BJ (cell line): ENCODE results near the gene GJA4. TPM values are rescaled to one million over a fixed set of nuclear protein-coding genes. Genes with fewer than 3 reads are reported as not detected.
"Not testable (repeated sequence)": the region's sequence is repeated elsewhere in the genome, so short reads cannot be mapped to it uniquely, and the experiment has no call there.

ENCODE experiments used
- CTCF ChIA-PET: fragments of 350-600 bp; formaldehyde crosslinking; extraction: SDS; loops from one replicate; lab custom pipeline; 2021; ENCODE audit warnings: antibody characterized with exemption, inconsistent platforms; lab: Yijun Ruan, JAX
- POLR2A ChIA-PET: fragments of 300-600 bp; sonication (Branson Sonifier 250); formaldehyde crosslinking; extraction: SDS; loops from one replicate; lab custom pipeline; 2021; ENCODE audit warnings: antibody characterized with exemption; lab: Charles Lee
- DNase-seq: peaks from one replicate; pipeline ENCODE4 v3.0.0-alpha.2; 2011; ENCODE audit warnings: low read depth
- H3K27me3 ChIP-seq: 2 replicates; pipeline ENCODE4 v1.6.0; 2011; ENCODE audit warnings: low read length; ENCODE audit not compliant: control insufficient read depth, insufficient read depth
- H3K36me3 ChIP-seq: 2 replicates; pipeline ENCODE4 v1.5.1; 2011; ENCODE audit warnings: low read length; ENCODE audit not compliant: control insufficient read depth, insufficient read depth
- H3K4me3 ChIP-seq: 2 replicates; pipeline ENCODE4 v1.5.1; 2011; ENCODE audit warnings: low read depth, mild to moderate bottlenecking, control low read depth, low read length
- CTCF ChIP-seq: IDR thresholded peaks from 2 replicates; pipeline ENCODE4 v1.5.1; 2011; ENCODE audit warnings: low read depth, mild to moderate bottlenecking, control low read depth, inconsistent platforms, low read length, moderate library complexity; ENCODE audit not compliant: insufficient read depth
- polyA plus RNA-seq: library from polyadenylated mRNA; depleted of rRNA; stranded (reverse); fragments of >200 nt; gene quantifications from 2 replicates; pipeline ENCODE4 v1.2.3, GENCODE V29; 2011

GJA4 gene
- polyA plus RNA-seq, 1 experiment = not detected

- ChIA-PET CTCF (interaction anchor here (1.4 kb wide), 1 partner anchor 45 kb away, joined by 3 read pairs; no protein-coding TSS in a partner anchor), POLR2A (no interaction called here)
- Histone ChIP-seq H3K4me3 (no peak overlapping the region), H3K36me3 (no peaks in the 10 kb centered on the region), H3K27me3 (no peaks in the 10 kb centered on the region)
- TF ChIP-seq CTCF = no peak
- DNase-seq = no peak
These were observed 15.4 kb downstream of the GJA4 start for GRCh38 chr1:34808051-34808810.

GRCh38 chr1:34810781-34811180 is 18.0 kb downstream of the GJA4 start:
- H3K4me3 ChIP-seq, H3K27me3 ChIP-seq, POLR2A ChIA-PET, DNase-seq, H3K36me3 ChIP-seq: not testable (repeated sequence)
- CTCF ChIA-PET = interaction anchor here (1.0 kb wide), 1 partner anchor 38 kb away, joined by 3 read pairs; no protein-coding TSS in a partner anchor

DNA sequence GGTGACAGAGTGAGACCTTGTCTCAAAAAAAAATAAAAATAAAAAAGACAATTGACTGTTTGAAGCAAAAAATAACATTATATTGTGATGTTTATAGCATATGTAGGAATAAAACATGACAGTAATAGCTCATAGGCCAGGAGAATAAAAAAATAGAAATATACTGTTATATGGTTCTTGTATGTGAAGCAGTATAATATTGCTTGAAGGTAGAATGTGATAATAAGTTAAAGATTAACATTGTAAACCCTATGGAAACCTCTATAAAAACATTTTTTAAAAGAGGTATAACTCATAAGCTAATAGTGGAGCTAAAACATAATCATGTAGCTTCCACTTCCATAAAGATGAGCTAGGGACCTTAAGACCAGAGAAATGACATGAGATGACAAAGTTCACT is 23.5 kb downstream of the GJA4 start:
- ChIA-PET CTCF (no interaction called here), POLR2A (no interaction called here)
- DNase-seq = no peak
- Histone ChIP-seq H3K4me3 (no peak overlapping the region), H3K27me3 (no peaks in the 10 kb centered on the region), H3K36me3 (no peaks in the 10 kb centered on the region)
- no peak for TF ChIP-seq CTCF

- H3K27me3 ChIP-seq = no peaks in the 10 kb centered on the region
- ChIA-PET POLR2A (no interaction called here), CTCF (no interaction called here)
- H3K36me3 ChIP-seq = no peaks in the 10 kb centered on the region
- DNase-seq = no peak
- H3K4me3 ChIP-seq = no peak overlapping the region
- TF ChIP-seq CTCF = no peak
These were observed 24.0 kb downstream of the GJA4 start for GRCh38 chr1:34816778-34817177.

- DNase-seq, POLR2A ChIA-PET, H3K4me3 ChIP-seq, H3K27me3 ChIP-seq, H3K36me3 ChIP-seq: not testable (repeated sequence)
- CTCF ChIA-PET = interaction anchor here (2.7 kb wide), 1 partner anchor 34 kb away, joined by 12 read pairs; no protein-coding TSS in a partner anchor
These were observed 26.1 kb downstream of the GJA4 start for GRCh38 chr1:34818862-34819261.

GRCh38 chr1:34822202-34822601 is 29.4 kb downstream of the GJA4 start:
- Histone ChIP-seq H3K27me3 (no peaks in the 10 kb centered on the region), H3K36me3 (no peaks in the 10 kb centered on the region), H3K4me3 (no peak overlapping the region)
- ChIA-PET CTCF (interaction anchor here (1.2 kb wide), 1 partner anchor 42 kb away, joined by 3 read pairs; the partner anchor contains the start of gene GJB3), POLR2A (no interaction called here)
- DNase-seq = no peak
- no peak for TF ChIP-seq CTCF
